Small intestine (tissue), 7 donors: ENCODE measurements around the gene GLI3. TPM values are rescaled to one million over a fixed set of nuclear protein-coding genes. Genes with fewer than 3 reads are reported as not detected.
A peak's percentile ranks its signal among the peaks of the same experiment; 100 is the strongest.

Experiments
- DNase-seq, 2 donors: peaks; one replicate each; pipeline versions ENCODE4 v3.0.0 to v3.0.0-alpha.2; 2013
- FAIRE-seq: peaks from 2 replicates; lab custom pipeline; 2012; peaks lifted over from hg19 to GRCh38; lab: Jason Lieb, UNC
- H3K27ac ChIP-seq, 3 donors: one replicate each; pipeline ENCODE4 v1.5.1; 2013; ENCODE audit warnings: low read length in 2 of 3, mild to moderate bottlenecking in 2 of 3, control low read depth in 1 of 3, inconsistent platforms in 1 of 3, low read depth in 1 of 3, moderate library complexity in 1 of 3
- H3K27me3 ChIP-seq, 3 donors: one replicate each; pipeline ENCODE4 v1.6.1; 2013; ENCODE audit warnings: low read length in 3 of 3, inconsistent platforms in 1 of 3; ENCODE audit not compliant: control insufficient read depth in 3 of 3, insufficient read depth in 3 of 3
- H3K36me3 ChIP-seq, 3 donors: one replicate each; pipeline ENCODE4 v1.6.1; 2013; ENCODE audit warnings: low read length in 3 of 3, inconsistent platforms in 1 of 3, low read depth in 1 of 3, mild to moderate bottlenecking in 1 of 3, moderate library complexity in 1 of 3; ENCODE audit not compliant: control insufficient read depth in 3 of 3, insufficient read depth in 2 of 3
- H3K4me1 ChIP-seq, 3 donors: one replicate each; pipeline ENCODE4 v1.6.1; 2013; ENCODE audit warnings: low read length in 2 of 3, inconsistent platforms in 1 of 3, low read depth in 1 of 3, mild to moderate bottlenecking in 1 of 3, moderate library complexity in 1 of 3; ENCODE audit not compliant: control insufficient read depth in 3 of 3, insufficient read depth in 2 of 3
- H3K4me3 ChIP-seq, 3 donors: one replicate each; pipeline ENCODE4 v1.5.1; 2013; ENCODE audit warnings: low read length in 3 of 3, control low read depth in 1 of 3, inconsistent platforms in 1 of 3, low read depth in 1 of 3, mild to moderate bottlenecking in 1 of 3, moderate library complexity in 1 of 3
- H3K9me3 ChIP-seq, 2 donors: one replicate each; pipeline ENCODE4 v1.6.1; 2013; ENCODE audit warnings: low read depth in 1 of 2, low read length in 1 of 2; ENCODE audit not compliant: control insufficient read depth in 2 of 2, insufficient read depth in 1 of 2
- WGBS, 3 donors: extraction: QIAGEN DNeasy Blood & Tissue Kit; methylation state at CpG; one replicate each; pipeline ENCODE4 v1.1.7; 2013; 5-methylcytosine and 5-hydroxymethylcytosine counted together
- polyA plus RNA-seq, 4 donors: library from polyadenylated mRNA; stranded (reverse) in 3 of 4; unstranded in 1 of 4; fragments of 200-250 nt in 3 of 4; fragments of 120-200 nt in 1 of 4; gene quantifications; one replicate each; pipeline versions ENCODE4 v1.2.1 to v1.2.3, GENCODE V29; 2013
- donor health status: healthy with polysubstance abuse.
- donor health status: control.
- donor health status: control.
- donor health status: Bipolar disorder and iron deficiency.
- donor health status: healthy.

GLI3 gene
- polyA plus RNA-seq, 4 donors: 0.54 to 2.7 (median 1.8) TPM; not detected in 1

- H3K27ac ChIP-seq: no peak overlapping the region
- DNase-seq (no peak), FAIRE-seq (no peak)
- WGBS, 3 donors: 32 to 50% (median 41%) methylated on average over 2 of the region's 2 CpGs
- H3K4me3 ChIP-seq: no peak overlapping the region
- no peaks in the 10 kb centered on the region for H3K36me3 ChIP-seq
- H3K27me3 ChIP-seq: peaks cover 6 to 56% (median 13%) of the 10 kb centered on the region in 3 donors
- H3K9me3 ChIP-seq: no peaks in the 10 kb centered on the region
- H3K4me1 ChIP-seq: no peaks in the 10 kb centered on the region
Measured at GRCh38 chr7:42233171-42233570, 3.8 kb downstream of the GLI3 start.

GRCh38 chr7:42232275-42232674, 4.7 kb downstream of the GLI3 start:
- Histone ChIP-seq H3K4me3 (no peak overlapping the region), H3K27ac (no peak overlapping the region), H3K4me1 (no peaks in the 10 kb centered on the region), H3K9me3 (no peaks in the 10 kb centered on the region), H3K27me3 (peaks cover 6 to 58% (median 13%) of the 10 kb centered on the region in 3 donors), H3K36me3 (no peaks in the 10 kb centered on the region)
- no peak for FAIRE-seq
- 74 to 84% (median 79%) methylated on average over 4 of the region's 4 CpGs for whole genome bisulfite sequencing, 3 donors
- no peak for DNase-seq

- H3K4me3 ChIP-seq: no peak overlapping the region
- FAIRE-seq: no peak
Measured at GRCh38 chr7:42231043-42231787, 5.8 kb downstream of the GLI3 start.

GRCh38 chr7:42227936-42228591, 8.9 kb downstream of the GLI3 start:
- WGBS, 3 donors: 13 to 24% (median 19%) methylated on average over 50 to 51 of the region's 51 CpGs
- DNase-seq: peak in 1 of 2 donors; percentile 36
- FAIRE-seq: no peak
- no peaks in the 10 kb centered on the region for H3K36me3 ChIP-seq
- H3K4me1 ChIP-seq: no peaks in the 10 kb centered on the region
- H3K27ac ChIP-seq: no peak overlapping the region
- no peaks in the 10 kb centered on the region for H3K9me3 ChIP-seq
- H3K27me3 ChIP-seq: peaks cover 2 to 40% (median 4%) of the 10 kb centered on the region in 3 donors
- no peak overlapping the region for H3K4me3 ChIP-seq

More at GRCh38 chr7:42231043-42231787, 5.8 kb downstream of the GLI3 start:
- no peaks in the 10 kb centered on the region for H3K36me3 ChIP-seq
- H3K27me3 ChIP-seq: peaks cover 4 to 58% (median 6%) of the 10 kb centered on the region in 3 donors
- H3K27ac ChIP-seq: no peak overlapping the region
- DNase-seq: no peak
- no peaks in the 10 kb centered on the region for H3K9me3 ChIP-seq
- H3K4me1 ChIP-seq: no peaks in the 10 kb centered on the region
- 46 to 71% (median 59%) methylated on average over 1 of the region's 1 CpG for WGBS, 3 donors

GRCh38 chr7:42227541-42227935, 9.5 kb downstream of the GLI3 start:
- WGBS, 3 donors: 12 to 36% (median 20%) methylated on average over 13 of the region's 13 CpGs
- Histone ChIP-seq H3K27me3 (peaks cover 2 to 39% (median 4%) of the 10 kb centered on the region in 3 donors), H3K4me1 (no peaks in the 10 kb centered on the region), H3K36me3 (no peaks in the 10 kb centered on the region), H3K4me3 (no peak overlapping the region), H3K27ac (no peak overlapping the region), H3K9me3 (no peaks in the 10 kb centered on the region)
- DNase-seq (peak; percentile 8 to 36), FAIRE-seq (no peak)

- no peaks in the 10 kb centered on the region for H3K4me1 ChIP-seq
- H3K4me3 ChIP-seq: no peak overlapping the region
- no peak for FAIRE-seq
- H3K27me3 ChIP-seq: peaks cover 2 to 35% (median 4%) of the 10 kb centered on the region in 3 donors
- WGBS, 3 donors: 46 to 54% (median 48%) methylated on average over 5 of the region's 5 CpGs
- no peak overlapping the region for H3K27ac ChIP-seq
- H3K9me3 ChIP-seq: no peaks in the 10 kb centered on the region
- H3K36me3 ChIP-seq: no peaks in the 10 kb centered on the region
- no peak for DNase-seq
Measured at GRCh38 chr7:42227021-42227420, 10.0 kb downstream of the GLI3 start.

GRCh38 chr7:42226354-42226941, 10.6 kb downstream of the GLI3 start:
- 29 to 60% (median 33%) methylated on average over 5 of the region's 5 CpGs for WGBS, 3 donors
- DNase-seq: no peak
- Histone ChIP-seq H3K27ac (no peak overlapping the region), H3K27me3 (peaks cover 1 to 33% (median 4%) of the 10 kb centered on the region in 3 donors), H3K9me3 (no peaks in the 10 kb centered on the region), H3K4me3 (no peak overlapping the region), H3K4me1 (no peaks in the 10 kb centered on the region), H3K36me3 (no peaks in the 10 kb centered on the region)
- no peak for FAIRE-seq

GRCh38 chr7:42224391-42225003, 12.5 kb downstream of the GLI3 start:
- H3K9me3 ChIP-seq: no peaks in the 10 kb centered on the region
- FAIRE-seq (no peak), DNase-seq (no peak)
- H3K27me3 ChIP-seq: peaks cover 0 to 28% (median 4%) of the 10 kb centered on the region in 3 donors
- 82 to 85% (median 83%) methylated on average over 8 of the region's 8 CpGs for WGBS, 3 donors
- H3K36me3 ChIP-seq: no peaks in the 10 kb centered on the region
- H3K4me3 ChIP-seq: no peak overlapping the region
- no peak overlapping the region for H3K27ac ChIP-seq
- H3K4me1 ChIP-seq: no peaks in the 10 kb centered on the region
